ENCODE data around the gene HELB.
"Not testable (repeated sequence)": the region's sequence is repeated elsewhere in the genome, so short reads cannot be mapped to it uniquely, and the experiment has no call there.

The HELB gene

DNA sequence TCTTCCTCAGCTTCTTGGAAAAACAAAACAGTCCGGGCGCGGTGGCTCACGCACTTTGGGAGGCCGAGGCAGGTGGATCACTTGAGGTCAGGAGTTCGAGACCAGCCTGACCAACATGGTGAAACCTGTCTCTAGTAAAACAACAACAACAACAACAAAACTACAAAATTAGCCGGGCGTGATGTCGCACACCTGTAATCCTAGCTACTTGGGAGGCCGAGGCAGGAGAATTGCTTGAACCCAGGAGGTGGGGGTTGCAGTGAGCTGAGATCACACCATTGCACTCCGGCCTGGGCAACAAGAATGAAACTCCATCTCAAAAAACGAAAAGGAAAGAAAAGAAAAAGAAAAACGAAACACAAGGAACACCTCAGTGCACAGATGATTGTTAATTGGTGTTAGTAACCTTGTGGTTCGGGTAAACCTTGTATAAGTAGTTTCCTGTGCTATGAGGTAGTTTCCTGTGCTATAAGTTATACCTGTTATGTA, 1.1 kb downstream of the HELB start:
- DNase-seq (ENCODE audit: low read depth in 2 of 2) = not testable (repeated sequence)

DNA sequence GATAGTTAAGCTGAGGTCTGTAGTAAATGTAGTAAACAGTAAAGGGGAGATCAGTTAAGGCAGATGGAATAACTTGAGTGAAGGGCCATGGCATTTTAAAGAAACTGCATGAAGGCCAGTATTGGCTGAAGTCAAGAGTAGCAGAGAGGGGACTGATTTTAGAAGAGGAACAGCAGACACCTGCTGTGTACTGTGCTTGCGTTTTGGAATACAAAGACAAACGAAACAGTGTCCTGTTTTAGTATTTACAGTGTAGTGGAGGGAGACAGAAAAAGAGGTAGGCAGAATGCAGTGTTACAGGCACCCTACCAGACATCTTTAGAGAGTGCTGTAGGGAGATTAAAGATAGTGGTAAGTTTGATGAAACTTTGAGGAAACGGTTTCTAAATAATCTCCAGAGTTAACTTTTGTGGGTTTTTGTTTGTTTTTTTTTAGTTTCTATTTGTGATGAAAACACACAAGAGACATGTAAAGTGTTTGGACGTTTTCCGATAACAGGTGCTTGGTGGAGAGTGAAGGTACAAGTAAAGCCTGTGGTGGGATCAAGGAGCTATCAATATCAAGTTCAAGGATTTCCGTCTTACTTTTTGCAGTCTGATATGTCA, 2.1 kb downstream of the HELB start:
- DNase-seq (ENCODE audit: low read depth in 2 of 2) = no peak

GRCh38 chr12:66309606-66310005, 7.3 kb downstream of the HELB start:
- no peak for DNase-seq (ENCODE audit: low read depth in 2 of 2)

- DNase-seq (ENCODE audit: low read depth in 2 of 2) = no peak
These were observed 9.9 kb downstream of the HELB start for GRCh38 chr12:66312189-66312588.

DNA sequence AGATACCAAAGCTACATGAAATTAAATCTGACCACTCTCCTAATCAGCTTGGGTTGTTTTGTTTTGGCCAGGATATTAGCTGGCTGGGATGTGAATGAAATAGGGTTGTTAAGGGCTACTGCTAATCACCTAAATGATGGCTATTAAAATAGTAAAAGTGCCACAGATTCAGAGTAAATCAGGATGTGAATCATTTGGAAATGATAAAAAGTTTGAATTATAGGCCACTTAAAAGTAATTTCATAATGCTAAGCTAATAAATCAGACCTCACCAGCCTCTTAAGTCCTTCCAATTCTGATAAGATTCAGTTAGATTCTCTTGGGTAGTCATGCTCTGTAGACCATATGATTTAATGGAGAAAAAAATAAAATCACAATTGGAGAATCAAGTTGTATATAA, 12.0 kb downstream of the HELB start:
- DNase-seq (ENCODE audit: low read depth in 2 of 2) = no peak

DNA sequence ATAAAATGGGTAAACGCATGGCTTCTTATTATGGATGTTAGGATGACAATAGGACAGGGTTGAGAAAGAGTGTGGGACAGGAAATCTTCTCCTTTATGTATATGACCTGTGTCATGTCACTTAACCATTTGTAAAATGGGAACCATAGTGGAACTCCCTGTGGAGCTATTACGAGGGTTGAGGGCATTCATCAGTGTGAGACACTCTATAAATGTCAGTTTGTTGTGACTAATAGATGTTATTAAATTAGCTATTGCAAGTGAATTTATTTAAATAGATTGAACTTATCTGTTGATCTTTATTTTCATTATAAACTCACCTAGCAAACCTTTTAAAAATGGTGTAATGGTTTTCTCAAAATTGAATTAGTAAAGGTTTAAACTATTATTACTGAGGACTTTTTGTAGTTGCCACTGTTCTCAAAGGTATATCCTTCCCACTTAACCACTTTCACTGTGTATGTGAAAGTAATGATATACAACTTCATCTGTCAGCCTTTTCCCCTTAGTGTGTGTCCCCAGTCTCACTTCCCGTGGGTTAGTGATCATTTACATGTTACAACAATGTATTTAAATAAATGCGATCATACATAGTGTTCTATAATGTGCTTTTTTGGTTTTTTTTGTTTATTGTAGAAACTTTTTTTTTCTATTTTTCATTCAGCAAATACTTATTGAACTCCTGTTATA, 17.1 kb downstream of the HELB start:
- no peak for DNase-seq (ENCODE audit: low read depth in 2 of 2)

DNA sequence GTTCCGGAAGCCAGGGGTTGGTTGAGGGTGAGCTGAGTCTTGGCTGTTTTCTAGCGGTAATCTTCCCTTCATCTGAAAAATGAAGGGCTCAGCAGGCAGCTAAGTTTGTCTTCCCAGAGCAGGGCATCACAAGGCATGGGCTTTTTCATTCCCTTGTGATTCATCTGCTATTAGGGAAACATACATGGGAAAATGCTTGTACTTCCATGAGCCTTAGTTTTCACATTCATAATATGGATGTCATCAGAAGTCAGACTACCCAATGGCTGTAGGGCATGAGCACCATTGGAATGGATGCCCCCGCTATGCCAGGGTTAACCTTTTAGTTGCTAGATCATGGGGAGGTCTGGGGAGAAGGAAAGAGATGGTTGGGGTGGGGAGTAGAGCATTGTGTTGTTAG, 18.7 kb downstream of the HELB start:
- no peak for DNase-seq (ENCODE audit: low read depth in 2 of 2)

- DNase-seq (ENCODE audit: low read depth in 2 of 2) = no peak
These were observed 19.1 kb downstream of the HELB start for GRCh38 chr12:66321435-66321834.

GRCh38 chr12:66323017-66323416, 20.7 kb downstream of the HELB start:
- no peak for DNase-seq (ENCODE audit: low read depth in 2 of 2)

GRCh38 chr12:66329941-66330340, 27.6 kb downstream of the HELB start:
- no peak for DNase-seq (ENCODE audit: low read depth in 2 of 2)

DNA sequence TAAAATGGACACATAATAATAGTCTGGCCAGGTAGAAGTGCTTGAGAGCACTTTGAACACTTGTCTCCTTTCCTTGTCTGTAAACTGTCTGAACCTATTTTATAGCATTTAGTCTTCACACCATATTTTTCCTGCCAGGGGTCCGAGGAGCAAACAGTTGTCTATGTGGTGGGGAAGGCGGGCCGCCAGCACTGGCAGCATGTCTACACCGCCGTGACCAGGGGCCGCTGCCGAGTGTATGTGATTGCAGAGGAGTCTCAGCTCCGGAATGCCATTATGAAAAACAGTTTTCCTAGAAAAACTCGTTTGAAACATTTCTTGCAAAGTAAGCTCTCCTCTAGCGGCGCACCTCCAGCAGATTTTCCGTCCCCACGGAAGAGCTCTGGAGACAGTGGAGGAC, 28.7 kb downstream of the HELB start:
- no peak for DNase-seq (ENCODE audit: low read depth in 2 of 2)

DNA sequence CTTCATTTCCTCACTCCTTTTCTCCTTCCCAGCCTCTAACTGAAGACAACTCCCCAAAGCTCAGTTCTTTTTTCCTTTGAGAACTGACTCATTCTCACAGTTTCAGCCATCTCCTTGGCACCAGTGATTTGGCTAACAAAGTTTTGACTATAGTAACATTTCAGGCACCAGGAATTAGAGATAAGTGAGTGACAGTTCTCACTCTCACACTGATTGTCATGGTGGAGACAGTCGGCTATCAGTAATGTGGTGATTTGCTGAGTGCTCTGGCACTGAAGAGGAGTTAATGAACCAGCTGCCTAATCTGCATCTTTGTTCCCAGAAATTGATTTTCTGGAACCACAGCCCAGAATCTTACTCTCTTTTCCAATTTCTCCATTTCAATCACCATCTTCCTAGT, 29.5 kb downstream of the HELB start:
- no peak for DNase-seq (ENCODE audit: low read depth in 2 of 2)

- DNase-seq (ENCODE audit: low read depth in 2 of 2) = no peak
These were observed 33.5 kb downstream of the HELB start for GRCh38 chr12:66335746-66336145.

DNA sequence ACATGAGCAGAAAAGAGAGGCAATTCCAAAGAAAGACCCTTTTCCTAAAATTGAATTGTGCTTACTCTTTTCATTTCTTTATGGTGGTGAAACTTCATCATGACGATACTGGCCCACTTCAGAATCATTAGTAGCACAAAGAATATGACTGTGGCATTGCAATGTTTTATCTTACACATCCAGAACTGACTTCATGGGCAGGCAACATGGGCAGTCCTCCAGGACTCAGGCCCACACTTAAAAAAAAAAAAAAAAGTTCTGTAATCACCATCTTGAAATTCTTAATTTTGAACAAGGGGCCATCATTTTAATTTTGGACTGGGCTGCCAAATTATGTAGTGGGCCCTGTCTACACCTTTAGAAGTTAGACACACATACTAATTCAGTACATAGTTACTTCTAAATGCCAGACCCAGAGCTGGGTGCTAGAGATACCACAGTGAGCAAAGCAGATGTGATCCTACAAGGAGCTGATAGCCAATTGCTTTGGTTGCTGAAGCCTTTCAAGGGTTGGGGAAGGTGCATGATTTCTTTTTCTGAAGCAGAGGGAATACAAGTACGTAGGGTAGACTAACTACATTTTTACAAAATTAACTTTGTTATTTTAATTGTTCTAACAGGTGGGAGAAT, 35.2 kb downstream of the HELB start:
- no peak for DNase-seq (ENCODE audit: low read depth in 2 of 2)

GRCh38 chr12:66340131-66340530, 37.8 kb downstream of the HELB start:
- no peak for DNase-seq (ENCODE audit: low read depth in 2 of 2)

DNA sequence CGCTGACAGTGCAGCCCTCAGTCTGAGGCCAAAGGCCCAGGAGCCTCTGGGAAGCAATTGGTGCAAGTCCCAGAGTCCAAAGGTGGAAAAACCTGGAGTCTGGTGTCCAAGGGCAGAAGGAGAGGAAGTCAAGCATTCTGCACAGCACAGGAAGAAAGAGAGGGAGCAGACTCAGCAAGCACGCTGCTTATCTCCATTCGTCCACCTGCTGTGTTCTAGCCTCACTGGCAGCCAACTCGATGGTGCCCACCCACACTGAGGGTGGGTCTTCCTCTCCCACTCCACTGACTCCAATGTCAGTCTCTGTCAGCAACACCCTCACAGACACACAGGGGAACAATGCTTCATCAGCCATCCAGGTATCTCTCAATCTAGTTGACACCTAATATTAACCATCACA, 38.8 kb downstream of the HELB start:
- no peak for DNase-seq (ENCODE audit: low read depth in 2 of 2)

DNA sequence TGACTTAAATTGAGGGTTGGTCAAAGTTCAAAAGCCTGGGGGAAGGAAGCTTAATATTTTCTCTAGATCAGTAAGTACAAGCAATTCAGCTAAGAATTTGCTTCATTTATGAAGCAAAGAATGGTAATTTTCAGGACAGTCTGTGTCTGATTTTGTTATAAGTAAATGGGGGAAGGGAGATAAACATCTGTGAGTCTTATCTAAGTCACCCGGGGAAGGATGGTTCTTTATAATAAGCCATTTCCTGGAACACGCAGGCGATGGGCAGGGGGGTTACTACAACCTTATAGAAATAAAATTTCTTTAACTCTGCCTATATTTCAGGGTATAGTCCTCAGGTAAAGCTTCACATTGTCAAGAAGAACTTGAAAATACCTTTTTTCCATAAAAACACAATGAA, 42.9 kb downstream of the HELB start:
- no peak for DNase-seq (ENCODE audit: low read depth in 2 of 2)

- no peak for DNase-seq (ENCODE audit: low read depth in 2 of 2)
These were observed 43.7 kb downstream of the HELB start for GRCh38 chr12:66345956-66346355.

GRCh38 chr12:66351301-66351700, 49.0 kb downstream of the HELB start:
- DNase-seq (ENCODE audit: low read depth in 2 of 2) = no peak

GRCh38 chr12:66352197-66352596, 49.9 kb downstream of the HELB start:
- DNase-seq (ENCODE audit: low read depth in 2 of 2) = no peak

GRCh38 chr12:66352899-66353298, 50.6 kb downstream of the HELB start:
- no peak for DNase-seq (ENCODE audit: low read depth in 2 of 2)

GRCh38 chr12:66354291-66354690, 52.0 kb downstream of the HELB start:
- DNase-seq (ENCODE audit: low read depth in 2 of 2) = no peak

DNA sequence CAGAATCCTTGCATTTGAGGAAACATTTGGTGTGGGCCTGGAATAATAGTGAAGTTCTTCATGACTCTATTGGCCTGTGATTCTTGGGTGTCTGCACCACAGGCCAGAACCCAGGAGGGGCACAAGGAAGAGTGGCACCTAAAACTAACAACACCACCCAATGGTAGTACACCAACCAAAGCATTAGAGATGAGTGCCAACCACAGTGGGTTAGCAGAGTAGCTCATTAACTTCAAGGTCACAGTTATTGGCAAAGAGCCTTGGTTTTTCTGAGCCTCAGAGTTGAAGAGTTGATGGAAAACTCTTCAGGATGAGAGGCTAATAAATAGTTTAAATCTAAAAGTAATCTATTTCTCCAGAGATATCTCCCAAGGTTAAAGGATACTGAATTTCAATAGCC, 57.0 kb downstream of the HELB start:
- no peak for DNase-seq (ENCODE audit: low read depth in 2 of 2)

Measured in activated CD4-positive, alpha-beta T cell treated with anti-CD3 and anti-CD28 coated beads for 24 hours (primary cell).